ENCODE results near the gene TTC23.
"Not testable (repeated sequence)": the region's sequence is repeated elsewhere in the genome, so short reads cannot be mapped to it uniquely, and the experiment has no call there.

TTC23 gene

DNA sequence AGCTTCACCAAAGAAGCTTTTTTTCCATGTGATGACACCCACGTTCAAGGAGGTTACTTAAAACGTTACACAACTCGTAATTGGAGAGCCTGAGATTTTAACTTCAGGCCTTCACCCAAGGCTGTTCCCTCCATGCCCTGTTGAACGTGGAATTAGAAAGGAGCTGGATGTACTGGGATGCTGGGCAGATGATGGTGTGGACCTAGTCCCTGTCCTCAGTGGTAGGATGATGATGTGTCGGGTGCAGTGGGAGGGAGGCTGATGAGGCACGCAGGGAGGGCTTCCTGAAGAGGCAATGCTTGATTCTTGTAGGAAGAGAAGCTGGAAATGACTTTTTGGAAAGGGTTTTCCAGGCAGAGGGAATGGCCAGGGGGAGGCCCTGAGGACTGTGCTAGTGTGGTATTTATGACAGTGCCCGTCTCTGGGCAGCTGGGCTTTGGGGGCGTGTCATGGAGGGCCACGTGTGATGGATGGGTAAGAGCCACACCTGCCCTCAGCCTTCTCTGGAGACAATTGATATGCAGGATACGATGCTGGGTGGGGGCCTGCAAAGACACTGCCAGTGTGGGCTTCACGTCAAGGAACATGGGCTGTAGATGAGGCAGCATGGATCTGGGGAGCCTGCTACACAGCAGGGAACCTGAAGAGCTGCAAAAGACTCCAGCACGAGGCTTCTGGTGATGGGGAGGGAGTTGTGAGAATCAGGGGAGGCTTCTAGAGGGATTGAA is 129.2 kb downstream of the TTC23 start:
- no peak for DNase-seq (ENCODE audit: low spot score)

DNA sequence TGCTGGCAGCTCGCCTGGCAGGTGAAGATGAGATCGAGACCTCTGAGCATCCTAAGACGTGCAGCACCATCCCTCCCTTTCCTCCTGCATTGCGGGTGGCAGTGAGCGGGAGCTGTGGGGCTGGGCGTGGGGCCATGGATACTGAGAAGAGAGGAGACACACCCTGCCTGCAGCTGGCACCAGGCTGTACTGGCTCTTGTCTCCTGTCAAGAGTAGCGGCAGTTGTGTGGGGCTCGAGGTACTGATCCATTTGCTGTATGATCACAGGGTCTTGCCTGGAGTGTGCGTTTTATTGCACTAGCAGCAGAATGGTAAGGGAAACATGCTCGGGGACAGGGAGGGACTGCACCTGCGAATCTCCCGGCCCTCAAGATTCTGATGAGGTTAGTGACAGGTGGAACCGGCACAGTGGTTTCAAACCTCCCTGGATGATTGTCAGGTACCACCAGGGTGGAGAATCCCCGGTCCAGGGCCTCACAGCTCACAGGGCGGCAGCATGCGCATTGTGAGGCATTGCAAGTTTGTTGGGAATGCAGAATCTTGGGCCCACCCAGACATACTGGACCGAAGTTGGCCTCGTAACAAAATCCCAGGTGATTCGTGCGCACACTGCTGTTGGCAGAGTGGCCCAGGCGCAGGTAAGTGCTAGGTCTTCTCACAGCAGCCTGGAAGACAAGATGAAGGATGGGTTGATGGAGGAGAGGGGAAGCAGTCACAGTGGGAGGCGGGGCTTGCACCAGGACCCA is 130.4 kb downstream of the TTC23 start:
- no peak for DNase-seq (ENCODE audit: low spot score)

DNA sequence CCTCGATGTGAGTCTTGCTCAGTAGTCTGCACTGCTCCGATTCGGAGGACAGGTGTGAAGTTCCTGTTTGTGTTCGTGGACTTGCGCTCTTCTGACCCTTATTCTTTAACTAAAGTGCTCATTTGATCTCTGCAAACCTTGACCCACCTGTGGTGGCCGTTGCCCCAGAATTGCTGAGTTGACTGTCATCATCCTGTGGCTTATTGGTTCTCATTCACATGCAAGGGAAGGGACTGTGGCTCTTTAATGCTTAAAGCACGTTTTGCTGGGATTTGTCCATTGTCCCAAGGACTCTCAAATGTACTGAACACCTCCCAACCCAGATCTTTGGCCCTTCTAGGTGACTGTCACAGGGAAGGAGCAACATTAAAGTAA is 131.1 kb downstream of the TTC23 start:
- DNase-seq (ENCODE audit: low spot score): no peak

DNA sequence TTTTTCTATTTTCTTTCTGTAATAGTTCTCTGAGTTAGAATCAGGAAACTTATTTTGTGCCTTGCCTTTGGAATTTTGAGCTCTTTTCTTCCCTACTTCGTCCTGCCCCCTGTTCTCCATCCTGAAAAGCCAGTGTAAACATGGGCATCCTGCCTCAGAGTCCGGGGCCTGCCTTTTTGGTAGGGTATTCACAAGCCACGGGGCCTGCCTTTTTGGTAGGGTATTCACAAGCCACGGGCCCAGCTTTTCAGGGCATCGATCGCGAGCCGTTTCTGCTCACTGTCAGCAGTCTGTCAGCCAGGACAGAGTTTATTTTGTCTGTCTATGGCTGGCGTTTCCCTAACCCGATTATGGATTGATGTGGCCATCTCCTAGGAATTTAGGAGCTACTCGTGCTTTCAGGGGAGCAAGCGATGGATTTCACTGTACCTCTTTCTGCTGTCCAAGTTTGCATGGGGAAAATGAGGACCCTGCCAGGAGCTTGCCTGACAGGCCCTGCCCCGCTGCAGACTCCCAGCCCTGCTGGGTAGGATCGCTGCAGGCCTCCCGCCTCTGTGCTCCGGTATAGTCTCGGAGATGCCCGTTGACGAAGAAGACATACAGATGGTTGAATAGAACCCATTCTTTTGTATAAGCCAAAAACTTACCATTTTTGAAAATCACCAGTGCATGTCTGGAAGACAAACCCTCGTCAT is 131.7 kb downstream of the TTC23 start:
- no peak for DNase-seq (ENCODE audit: low spot score)

DNA sequence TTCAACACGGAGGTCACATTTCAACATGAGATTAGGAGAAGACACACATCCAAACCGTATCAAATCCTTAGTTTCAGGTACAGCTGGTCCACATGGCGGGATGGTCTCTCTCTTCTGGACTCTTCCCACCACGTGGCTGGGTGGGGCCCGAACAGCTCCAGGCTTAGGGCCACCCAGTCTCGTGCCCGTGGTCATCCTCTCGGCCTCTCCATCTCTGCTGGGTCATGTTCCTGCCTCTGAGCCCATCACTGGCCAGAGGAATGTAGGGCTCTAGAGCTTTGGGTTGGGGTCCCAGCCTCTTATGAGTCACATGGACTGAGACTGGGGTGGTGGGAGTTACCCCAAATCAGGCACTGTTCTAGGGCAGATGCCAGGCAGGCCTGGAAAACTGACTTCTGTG is 132.3 kb downstream of the TTC23 start:
- DNase-seq (ENCODE audit: low spot score): no peak

DNA sequence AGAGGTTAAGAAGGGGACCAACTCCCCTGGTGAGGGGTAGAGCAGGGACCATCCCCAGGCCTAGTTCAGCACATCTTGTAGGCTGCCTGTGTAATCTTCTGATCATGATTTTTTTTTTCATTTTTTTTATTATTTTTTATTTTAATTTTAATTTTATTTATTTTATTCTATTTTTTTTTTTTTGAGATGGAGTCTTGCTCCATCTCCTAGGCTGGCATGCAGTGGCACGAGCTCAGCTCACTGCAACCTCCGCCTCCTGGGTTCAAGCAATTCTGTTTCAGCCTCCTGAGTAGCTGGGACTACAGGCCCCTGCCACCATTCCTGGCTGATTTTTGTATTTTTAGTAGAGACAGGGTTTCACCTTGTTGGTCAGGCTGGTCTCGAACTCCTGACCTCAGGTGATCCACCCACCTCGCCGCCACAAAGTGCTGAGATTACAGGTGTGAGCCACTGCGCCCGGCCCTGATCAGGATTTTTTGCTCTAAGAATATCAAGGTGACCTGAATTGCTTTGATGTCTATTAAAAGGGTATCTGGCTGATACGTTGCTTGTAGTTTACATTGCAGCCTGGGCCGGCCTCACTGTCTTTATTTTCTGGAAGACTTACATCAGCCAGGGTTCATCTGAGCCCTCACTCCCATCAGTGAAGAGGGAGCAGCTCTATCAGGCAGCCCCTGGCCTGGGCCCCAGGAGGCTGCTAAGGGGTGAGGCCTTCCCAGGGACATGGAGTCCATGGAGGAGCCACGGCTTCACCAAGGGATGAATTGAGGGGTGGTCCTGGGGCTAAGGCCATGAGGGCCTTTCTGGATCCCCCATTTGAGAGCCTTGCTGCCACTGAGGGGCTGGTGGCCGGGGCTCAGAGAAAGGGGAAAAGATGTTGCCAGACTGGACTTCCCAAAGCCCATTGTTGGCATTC is 133.8 kb downstream of the TTC23 start:
- no peak for DNase-seq (ENCODE audit: low spot score)

DNA sequence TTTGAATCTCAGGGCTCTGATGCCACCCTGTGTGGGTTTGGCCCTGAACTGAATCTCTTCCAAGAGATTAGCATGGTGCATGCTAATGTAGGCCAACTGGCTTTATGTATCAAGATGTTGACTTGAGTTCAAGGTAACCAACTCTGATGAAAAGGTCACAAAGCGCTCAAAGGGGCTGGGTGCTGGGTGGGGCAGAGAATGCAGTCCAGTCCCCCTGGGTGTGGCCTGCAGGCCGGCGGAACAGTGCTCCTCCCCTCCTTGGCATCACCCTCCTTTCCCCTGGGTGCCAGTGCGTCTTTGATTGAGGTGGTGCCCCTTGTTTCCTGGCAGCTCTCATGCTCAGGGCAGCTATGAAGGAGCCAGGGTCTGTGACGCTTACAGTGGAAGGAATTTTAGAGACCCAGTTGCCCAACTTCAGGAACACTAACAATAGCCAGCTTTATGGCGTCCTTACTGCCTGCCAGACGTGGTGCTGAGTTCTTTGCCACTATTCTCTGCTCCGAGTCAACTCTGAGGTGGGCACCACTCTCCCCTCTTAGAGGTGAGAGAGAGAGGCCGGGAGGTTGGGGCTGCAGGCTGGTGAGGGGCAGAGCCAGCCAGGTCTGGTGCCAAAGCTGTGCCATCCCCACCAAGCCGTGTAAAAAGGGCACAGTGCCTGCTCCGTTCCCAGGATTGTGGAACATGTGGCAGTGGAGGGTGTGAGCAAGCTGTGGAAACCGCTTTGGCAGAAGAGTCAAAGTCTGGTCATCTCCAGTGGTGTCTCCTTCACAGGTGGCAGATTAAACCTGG is 134.7 kb downstream of the TTC23 start:
- DNase-seq (ENCODE audit: low spot score): no peak

DNA sequence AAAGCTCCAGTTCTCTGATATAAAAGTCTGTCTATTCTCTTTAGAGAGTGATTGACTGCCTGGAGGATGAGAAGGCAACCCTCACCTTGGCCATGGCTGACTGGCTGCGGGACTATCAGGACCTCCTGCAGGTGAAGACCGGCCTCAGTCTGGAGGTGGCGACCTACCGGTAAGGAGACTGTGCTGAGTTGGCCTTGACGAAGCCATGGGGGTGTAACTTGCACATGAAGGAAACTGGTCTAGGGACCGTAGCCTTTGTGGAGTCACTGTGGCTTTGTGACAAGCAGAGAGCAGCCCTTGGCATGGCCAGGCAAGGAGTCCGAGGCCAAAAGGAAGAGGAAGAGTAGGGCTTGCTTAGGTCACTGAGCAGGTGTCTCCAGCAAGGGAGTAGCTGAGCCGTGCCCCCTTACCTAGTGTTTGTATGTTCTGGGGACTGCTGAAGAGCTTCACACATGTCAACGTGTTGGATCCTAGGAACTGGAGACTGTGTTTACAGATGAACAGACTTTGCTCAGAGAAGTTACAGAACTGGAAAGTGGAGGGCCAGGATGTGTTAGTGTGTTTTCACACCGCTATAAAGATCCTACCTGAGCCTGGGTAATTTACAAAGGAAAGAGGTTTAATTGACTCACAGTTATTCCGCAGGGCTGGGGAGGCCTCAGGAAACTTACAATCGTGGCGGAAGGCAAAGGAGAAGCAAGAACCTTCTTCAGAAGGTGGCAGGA is 135.7 kb downstream of the TTC23 start:
- DNase-seq (ENCODE audit: low spot score): no peak

DNA sequence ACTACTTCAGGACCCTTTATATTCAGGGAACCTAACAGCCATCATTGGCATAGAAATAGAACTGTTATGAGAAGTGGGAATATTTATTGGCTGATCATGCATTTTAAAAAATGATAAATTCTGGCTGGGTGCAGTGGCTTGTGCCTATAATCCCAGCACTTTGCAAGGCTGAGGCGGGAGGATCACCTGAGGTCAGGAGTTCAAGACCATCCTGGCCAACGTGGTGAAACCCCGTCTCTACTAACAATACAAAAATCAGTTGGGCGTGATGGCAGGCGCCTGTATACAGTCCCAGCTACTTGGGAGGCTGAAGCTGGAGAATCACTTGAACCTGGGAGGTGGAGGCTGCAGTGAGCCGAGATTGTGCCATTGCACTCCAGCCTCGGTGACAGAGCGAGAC is 137.7 kb downstream of the TTC23 start:
- DNase-seq (ENCODE audit: low spot score): not testable (repeated sequence)

DNA sequence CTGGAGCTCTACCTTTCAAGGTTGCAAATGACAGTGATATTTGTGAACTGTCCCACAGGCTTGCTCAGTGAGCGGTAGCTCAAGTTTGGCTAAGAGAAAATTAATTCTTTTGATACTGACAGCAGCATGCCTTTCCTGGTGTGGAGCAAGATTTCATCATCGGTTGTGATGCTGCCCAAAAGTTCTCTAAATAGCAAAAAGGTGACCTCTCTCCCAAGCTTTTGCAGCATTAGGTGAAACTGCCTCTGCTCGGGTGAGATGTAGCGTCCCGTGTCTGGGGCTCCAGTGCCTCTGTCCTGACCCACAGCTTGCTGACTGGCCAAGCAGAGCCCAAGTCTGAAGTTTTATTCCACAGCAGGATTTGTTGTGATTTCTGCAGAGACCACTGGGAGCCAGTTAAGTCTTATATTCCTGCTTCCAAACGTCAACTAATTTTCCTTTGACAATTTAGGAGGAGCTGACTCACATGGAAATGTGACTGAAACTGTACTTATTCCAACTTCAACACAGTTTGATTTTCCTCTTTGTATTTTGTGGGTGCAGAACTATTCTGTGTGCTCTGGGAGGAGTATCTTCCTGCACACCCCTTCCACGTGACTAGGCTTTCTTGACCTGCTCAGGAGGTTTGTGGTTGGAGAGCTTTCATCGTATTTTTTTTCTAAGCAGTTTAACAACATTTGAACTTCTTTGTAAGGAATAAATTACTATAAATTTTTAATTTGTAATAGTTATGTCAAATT is 138.6 kb downstream of the TTC23 start:
- no peak for DNase-seq (ENCODE audit: low spot score)

DNA sequence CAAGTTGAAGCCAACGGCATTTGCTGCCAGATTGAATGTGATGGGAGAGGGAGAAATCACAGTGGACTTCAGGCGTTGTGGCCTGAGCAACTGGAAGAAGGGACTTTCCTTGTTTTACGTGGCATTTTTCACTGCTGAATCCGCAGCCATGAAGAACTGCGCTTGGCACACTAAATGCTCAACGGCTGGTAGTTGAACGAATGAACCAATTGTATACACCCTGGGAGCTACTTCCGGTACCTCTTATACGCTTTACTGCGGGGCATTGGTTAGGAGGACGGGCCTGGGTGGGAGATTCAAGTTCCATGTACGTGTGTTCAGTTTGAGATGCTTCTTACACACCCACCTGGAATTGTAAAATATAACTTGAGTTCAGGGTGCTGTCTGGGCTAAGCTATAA is 139.3 kb downstream of the TTC23 start:
- DNase-seq (ENCODE audit: low spot score): no peak

DNA sequence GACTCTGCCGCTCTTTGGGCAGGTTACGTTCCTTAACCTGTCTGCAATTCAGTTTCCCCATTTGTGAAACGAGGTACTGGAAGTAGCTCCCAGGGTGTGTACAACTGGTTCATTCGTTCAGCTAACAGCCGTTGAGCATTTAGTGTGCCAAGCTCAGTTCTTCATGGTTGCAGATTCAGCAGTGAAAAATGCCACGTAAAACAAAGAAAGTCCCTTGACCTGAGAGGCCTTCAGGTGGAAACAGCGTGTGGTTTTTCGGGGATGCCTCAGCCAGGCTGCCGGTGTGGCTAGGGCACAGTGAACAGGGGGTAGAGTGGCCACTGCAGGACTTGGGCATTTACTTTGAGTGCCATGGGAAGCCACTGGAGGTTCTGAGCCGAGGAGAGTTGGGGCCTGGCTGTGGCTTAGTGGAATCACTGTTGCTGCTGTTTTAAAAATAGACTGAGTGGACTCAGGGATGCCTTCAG is 139.8 kb downstream of the TTC23 start:
- DNase-seq (ENCODE audit: low spot score): no peak

DNA sequence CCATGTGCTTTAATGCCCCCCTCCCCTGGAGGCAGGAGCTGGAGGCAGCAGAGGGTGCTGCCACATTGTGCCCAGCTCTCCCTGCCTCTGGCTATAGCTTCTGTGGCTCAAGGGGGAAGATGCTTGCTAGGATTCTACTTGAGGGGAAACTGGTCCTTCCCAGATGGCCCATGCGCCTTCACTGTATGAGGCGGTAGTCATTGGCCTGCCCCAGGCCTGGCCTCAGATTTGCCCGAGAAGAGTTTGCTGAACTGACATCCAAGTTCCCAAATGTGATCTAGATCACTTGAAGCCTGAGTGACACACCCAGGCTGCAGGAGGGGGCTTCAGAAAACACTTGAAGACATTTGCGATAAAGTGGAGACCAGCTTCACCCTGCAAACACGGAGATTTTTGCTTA is 140.4 kb downstream of the TTC23 start:
- no peak for DNase-seq (ENCODE audit: low spot score)

DNA sequence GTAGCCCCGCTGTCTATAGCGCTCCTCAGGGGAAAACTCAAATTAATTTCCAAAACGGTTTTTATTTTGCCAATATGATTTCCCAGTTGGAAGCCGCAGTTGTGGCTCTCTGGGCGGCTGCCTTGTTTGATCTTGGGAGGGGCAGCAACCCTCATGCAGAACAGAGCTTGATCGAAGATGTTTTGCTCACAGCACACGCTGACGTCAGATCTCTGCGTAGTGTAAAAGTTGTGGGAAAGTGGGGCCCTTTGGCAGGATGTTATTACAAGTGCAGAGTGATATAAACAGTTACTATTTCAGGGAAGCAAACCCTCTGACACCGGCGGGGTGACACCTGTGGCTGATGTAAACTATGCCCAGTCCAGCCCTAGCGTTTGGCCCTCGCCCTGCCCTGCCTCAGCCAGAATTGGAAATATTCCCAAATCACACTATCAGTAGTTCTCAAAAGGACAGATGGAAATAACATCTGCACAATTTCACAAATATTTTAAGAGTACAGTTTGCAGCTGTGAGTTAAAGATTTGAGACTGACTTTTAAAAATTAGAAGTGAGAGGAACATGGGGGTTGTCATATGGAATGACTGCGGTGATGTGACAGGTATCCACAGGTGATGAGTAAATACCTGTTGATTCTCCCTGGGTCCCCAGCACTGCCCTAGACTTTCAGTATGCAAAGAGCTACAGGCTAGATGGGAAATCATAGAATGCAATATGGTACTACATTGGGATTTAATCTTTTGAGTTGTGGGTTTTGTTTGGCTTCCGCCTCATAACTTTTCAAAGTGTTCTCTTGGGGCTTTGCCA is 142.8 kb downstream of the TTC23 start:
- DNase-seq (ENCODE audit: low spot score): no peak

DNA sequence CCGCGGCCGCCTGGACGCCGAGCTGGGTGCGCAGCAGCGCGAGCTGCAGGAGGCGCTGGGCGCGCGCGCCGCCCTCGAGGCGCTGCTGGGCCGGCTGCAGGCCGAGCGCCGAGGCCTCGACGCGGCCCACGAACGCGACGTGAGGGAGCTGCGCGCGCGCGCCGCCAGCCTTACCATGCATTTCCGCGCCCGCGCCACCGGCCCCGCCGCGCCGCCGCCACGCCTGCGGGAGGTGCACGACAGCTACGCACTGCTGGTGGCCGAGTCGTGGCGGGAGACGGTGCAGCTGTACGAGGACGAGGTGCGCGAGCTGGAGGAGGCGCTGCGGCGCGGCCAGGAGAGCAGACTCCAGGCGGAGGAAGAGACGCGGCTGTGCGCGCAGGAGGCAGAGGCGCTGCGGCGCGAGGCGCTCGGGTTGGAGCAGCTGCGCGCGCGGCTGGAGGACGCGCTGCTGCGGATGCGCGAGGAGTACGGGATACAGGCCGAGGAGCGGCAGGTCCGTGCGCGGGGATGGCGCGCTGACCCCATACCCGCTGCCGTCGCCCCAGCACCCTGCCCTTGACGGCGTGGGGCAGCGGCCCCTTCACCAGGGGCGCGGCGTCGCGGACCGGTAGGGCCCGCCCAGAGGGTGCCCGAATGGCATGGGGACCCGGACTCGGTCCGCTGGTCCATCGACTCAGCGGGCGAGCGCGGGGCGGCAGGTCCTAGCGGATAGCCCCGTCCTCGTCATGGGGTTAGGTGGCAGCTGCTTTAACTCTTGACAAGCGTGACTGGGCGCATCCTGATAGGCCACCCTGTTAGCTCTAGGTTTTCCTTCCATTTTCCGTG is 143.7 kb downstream of the TTC23 start:
- peak; percentile 41 for DNase-seq (ENCODE audit: low spot score)

DNA sequence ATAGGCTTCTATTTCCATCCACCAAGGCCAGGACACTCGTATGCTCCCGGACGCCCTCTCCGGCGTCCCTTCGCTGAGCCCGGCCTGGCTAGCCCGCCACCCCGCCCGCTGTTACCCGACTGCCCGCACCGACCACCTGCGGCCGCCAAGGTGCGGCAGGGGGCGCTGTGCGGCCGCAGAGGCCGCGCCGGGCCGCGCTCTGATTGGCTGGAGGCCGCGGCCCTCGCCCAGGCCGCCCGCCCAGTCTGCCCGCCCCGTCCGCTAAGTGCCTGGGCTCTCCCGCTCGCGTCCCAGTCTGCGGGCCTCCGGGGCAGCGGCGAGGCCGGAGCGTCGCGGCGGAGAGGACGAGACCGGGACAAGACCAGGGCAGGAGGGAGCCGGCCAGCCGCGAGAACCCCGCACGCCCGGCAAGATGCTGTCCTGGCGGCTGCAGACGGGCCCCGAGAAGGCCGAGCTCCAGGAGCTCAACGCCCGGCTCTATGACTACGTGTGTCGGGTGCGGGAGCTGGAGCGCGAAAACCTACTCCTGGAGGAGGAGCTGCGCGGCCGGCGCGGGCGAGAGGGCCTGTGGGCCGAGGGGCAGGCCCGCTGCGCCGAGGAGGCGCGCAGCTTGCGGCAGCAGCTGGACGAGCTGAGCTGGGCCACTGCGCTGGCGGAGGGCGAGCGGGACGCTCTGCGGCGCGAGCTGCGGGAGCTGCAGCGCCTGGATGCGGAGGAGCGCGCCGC is 144.4 kb downstream of the TTC23 start, which contains the start of gene SYNM:
SYNM (plus strand) TSS at position 293 of the 726 bp plus-strand sequence; CDS start at position 413, 120 bp downstream.
- peak; percentile 30 for DNase-seq (ENCODE audit: low spot score)

DNA sequence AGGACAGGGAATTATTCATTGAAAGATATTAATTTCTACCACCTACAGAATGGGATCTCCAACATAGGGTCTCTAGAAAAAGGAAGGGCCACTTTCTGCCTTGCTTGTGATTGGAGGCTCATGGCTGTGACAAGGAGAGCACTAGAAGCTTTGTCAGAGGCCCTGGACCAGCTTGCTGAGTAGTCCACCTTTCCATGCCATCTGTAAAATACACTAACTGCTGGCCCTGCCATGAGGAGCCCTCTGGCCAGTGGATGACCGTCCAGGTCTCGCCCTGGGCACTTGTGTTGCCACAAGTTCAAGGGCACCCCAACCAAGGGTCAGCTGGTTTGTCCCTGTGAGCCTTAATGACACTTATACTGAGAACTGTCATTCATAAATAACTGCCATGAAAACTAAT is 146.1 kb downstream of the TTC23 start:
- DNase-seq (ENCODE audit: low spot score): no peak

Measured in activated CD4-positive, alpha-beta T cell treated with anti-CD3 and anti-CD28 coated beads, Interleukin-2, Interleukin-4, amounts not matched to agents 100 ng/mL and 50 ng/mL, durations not matched to agents 16 hours and 8 hours (primary cell).